ENCODE measurements around the gene CASKIN2. TPM values are rescaled to one million over a fixed set of nuclear protein-coding genes. Genes with fewer than 3 reads are reported as not detected.

The CASKIN2 gene
- total and polyA plus RNA-seq, 10 of the 15 experiments (the other 5 are each of a cell fraction or from before 2014, with no cell fraction given): 0.02 to 2.7 (median 0.44) TPM; not detected in 1

DNA sequence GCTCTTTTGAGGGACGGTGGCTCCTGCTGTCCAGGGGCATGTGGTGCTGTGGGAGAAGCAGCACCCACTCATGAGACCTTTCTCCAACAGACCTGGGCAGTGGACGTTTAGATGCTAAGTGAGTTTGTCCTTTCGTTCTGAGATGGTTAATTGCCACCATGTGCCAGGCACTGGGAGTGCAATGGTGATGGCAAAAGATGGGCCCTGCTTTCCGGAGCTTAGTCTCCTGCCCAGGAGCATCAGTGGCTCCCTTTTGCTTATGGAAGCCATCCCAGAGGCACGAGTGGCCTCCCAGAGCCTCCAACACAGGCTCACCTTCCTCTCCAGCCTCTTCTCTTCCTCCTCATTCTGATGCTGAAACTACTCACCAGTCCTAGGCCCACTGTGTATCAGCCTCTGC is 28.4 kb downstream of the CASKIN2 start (continued):
- TF ChIP-seq, protein P1, sequence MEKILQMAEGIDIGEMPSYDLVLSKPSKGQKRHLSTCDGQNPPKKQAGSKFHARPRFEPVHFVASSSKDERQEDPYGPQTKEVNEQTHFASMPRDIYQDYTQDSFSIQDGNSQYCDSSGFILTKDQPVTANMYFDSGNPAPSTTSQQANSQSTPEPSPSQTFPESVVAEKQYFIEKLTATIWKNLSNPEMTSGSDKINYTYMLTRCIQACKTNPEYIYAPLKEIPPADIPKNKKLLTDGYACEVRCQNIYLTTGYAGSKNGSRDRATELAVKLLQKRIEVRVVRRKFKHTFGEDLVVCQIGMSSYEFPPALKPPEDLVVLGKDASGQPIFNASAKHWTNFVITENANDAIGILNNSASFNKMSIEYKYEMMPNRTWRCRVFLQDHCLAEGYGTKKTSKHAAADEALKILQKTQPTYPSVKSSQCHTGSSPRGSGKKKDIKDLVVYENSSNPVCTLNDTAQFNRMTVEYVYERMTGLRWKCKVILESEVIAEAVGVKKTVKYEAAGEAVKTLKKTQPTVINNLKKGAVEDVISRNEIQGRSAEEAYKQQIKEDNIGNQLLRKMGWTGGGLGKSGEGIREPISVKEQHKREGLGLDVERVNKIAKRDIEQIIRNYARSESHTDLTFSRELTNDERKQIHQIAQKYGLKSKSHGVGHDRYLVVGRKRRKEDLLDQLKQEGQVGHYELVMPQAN (conservative IDR thresholded peaks at IDR 0.05): no peak

DNA sequence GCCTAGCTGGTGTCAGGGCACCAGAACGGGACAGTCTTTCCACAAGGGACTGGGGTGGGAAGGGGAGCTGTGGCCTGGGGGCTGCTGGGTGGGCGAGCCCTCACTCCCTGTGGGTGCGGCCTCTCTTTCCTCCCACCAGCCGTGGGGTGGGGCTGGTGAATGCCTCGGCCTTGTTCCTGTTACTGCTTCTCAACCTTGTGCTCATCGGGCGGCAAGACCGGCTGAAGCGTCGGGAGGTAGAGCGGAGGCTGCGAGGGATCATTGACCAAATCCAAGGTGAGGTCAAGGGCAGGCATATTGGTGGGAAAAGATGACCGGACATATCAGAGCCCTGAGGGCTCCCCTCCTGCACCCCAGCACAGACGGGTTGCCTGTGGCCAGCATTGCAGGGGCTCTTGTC is 29.2 kb downstream of the CASKIN2 start:
- CTCF ChIA-PET: no interaction called here
- BruUV-seq (replicated peaks): no TSS peak
- RAD21 ChIA-PET (ENCODE audit: unreplicated experiment): interaction anchor here (1.1 kb wide), 1 partner anchor 32 kb away, joined by 3 read pairs; no protein-coding TSS in a partner anchor
- TF ChIP-seq, protein P2, sequence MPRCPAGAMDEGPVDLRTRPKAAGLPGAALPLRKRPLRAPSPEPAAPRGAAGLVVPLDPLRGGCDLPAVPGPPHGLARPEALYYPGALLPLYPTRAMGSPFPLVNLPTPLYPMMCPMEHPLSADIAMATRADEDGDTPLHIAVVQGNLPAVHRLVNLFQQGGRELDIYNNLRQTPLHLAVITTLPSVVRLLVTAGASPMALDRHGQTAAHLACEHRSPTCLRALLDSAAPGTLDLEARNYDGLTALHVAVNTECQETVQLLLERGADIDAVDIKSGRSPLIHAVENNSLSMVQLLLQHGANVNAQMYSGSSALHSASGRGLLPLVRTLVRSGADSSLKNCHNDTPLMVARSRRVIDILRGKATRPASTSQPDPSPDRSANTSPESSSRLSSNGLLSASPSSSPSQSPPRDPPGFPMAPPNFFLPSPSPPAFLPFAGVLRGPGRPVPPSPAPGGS (IDR thresholded peaks at IDR 0.05; ENCODE audit: borderline replicate concordance, insufficient read depth, low read depth, low read length, poor library complexity, severe bottlenecking): no peak
- TF ChIP-seq SIN3A (IDR thresholded peaks at IDR 0.05; ENCODE audit: low read depth, low read length) (no peak), POLR2A (IDR thresholded peaks at IDR 0.05; ENCODE audit: low read depth, low read length) (no peak), SMAD5 (IDR thresholded peaks at IDR 0.05; ENCODE audit: low read depth) (no peak), IKZF1 (conservative IDR thresholded peaks at IDR 0.05) (no peak), SP1 (IDR thresholded peaks at IDR 0.05; ENCODE audit: low read depth, low read length) (no peak), POLR2AphosphoS5 (IDR thresholded peaks at IDR 0.05; ENCODE audit: low read length) (no peak), NFIC (IDR thresholded peaks at IDR 0.05; ENCODE audit: low read depth, low read length) (no peak)
- TF ChIP-seq, protein P3, sequence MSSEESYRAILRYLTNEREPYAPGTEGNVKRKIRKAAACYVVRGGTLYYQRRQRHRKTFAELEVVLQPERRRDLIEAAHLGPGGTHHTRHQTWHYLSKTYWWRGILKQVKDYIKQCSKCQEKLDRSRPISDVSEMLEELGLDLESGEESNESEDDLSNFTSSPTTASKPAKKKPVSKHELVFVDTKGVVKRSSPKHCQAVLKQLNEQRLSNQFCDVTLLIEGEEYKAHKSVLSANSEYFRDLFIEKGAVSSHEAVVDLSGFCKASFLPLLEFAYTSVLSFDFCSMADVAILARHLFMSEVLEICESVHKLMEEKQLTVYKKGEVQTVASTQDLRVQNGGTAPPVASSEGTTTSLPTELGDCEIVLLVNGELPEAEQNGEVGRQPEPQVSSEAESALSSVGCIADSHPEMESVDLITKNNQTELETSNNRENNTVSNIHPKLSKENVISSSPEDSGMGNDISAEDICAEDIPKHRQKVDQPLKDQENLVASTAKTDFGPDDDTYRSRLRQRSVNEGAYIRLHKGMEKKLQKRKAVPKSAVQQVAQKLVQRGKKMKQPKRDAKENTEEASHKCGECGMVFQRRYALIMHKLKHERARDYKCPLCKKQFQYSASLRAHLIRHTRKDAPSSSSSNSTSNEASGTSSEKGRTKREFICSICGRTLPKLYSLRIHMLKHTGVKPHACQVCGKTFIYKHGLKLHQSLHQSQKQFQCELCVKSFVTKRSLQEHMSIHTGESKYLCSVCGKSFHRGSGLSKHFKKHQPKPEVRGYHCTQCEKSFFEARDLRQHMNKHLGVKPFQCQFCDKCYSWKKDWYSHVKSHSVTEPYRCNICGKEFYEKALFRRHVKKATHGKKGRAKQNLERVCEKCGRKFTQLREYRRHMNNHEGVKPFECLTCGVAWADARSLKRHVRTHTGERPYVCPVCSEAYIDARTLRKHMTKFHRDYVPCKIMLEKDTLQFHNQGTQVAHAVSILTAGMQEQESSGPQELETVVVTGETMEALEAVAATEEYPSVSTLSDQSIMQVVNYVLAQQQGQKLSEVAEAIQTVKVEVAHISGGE (CRISPR knock-in tag; IDR thresholded peaks at IDR 0.05): no peak
- TF ChIP-seq, protein P4, sequence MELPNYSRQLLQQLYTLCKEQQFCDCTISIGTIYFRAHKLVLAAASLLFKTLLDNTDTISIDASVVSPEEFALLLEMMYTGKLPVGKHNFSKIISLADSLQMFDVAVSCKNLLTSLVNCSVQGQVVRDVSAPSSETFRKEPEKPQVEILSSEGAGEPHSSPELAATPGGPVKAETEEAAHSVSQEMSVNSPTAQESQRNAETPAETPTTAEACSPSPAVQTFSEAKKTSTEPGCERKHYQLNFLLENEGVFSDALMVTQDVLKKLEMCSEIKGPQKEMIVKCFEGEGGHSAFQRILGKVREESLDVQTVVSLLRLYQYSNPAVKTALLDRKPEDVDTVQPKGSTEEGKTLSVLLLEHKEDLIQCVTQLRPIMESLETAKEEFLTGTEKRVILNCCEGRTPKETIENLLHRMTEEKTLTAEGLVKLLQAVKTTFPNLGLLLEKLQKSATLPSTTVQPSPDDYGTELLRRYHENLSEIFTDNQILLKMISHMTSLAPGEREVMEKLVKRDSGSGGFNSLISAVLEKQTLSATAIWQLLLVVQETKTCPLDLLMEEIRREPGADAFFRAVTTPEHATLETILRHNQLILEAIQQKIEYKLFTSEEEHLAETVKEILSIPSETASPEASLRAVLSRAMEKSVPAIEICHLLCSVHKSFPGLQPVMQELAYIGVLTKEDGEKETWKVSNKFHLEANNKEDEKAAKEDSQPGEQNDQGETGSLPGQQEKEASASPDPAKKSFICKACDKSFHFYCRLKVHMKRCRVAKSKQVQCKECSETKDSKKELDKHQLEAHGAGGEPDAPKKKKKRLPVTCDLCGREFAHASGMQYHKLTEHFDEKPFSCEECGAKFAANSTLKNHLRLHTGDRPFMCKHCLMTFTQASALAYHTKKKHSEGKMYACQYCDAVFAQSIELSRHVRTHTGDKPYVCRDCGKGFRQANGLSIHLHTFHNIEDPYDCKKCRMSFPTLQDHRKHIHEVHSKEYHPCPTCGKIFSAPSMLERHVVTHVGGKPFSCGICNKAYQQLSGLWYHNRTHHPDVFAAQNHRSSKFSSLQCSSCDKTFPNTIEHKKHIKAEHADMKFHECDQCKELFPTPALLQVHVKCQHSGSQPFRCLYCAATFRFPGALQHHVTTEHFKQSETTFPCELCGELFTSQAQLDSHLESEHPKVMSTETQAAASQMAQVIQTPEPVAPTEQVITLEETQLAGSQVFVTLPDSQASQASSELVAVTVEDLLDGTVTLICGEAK (IDR thresholded peaks at IDR 0.05; ENCODE audit: borderline replicate concordance): no peak

More for the DNA sequence above, 29.2 kb downstream of the CASKIN2 start:
- H2AFZ ChIP-seq (ENCODE audit: control insufficient read depth, low read depth, low read length): no peak overlapping the region
- no peak overlapping the region for H3K27ac ChIP-seq (ENCODE audit: control insufficient read depth, insufficient read depth)
- no peak for ATAC-seq
- H3K9ac ChIP-seq (ENCODE audit: control insufficient read depth, insufficient read depth, low read length): no peak overlapping the region
- DNase-seq (ENCODE audit: low read depth, low spot score): no peak
- H3K9me3 ChIP-seq (replicated peaks; ENCODE audit: control insufficient read depth, insufficient read depth, low read length): no peaks in the 10 kb centered on the region
- no peak overlapping the region for H3K4me2 ChIP-seq (ENCODE audit: control insufficient read depth, insufficient read depth)
- POLR2A ChIA-PET: no interaction called here
- H3K79me2 ChIP-seq (ENCODE audit: control insufficient read depth, insufficient read depth, low read length): no peaks in the 10 kb centered on the region
- H3K36me3 ChIP-seq (ENCODE audit: control insufficient read depth in 2 of 2, insufficient read depth in 2 of 2, low read length in 1 of 2): peaks cover 0 to 2% of the 10 kb centered on the region in 2 experiments; a peak in 2 of 4 replicates
- no peaks in the 10 kb centered on the region for H3K27me3 ChIP-seq (replicated peaks in 1 of 2; ENCODE audit: control insufficient read depth in 2 of 2, insufficient read depth in 2 of 2, low read length in 1 of 2)
- intact Hi-C loops (cut with micrococcal nuclease; ENCODE audit: unreplicated experiment): loop anchor here (2.0 kb wide), 1 partner anchor 59 kb away; no protein-coding TSS in a partner anchor
- WGBS (ENCODE audit: insufficient coverage, insufficient replicate concordance, low lambda C conversion rate, missing lambda C conversion rate): 90% methylated on average over 14 of the region's 14 CpGs
- SMC1A ChIA-PET (ENCODE audit: uncharacterized antibody, unreplicated experiment): no interaction called here
- no peak for FAIRE-seq
- peaks cover 13% of the 10 kb centered on the region for H3K4me1 ChIP-seq (ENCODE audit: control insufficient read depth, insufficient read depth, low read length)
- in situ Hi-C loops (cut with MboI): no loop called here
- H4K20me1 ChIP-seq (ENCODE audit: control insufficient read depth, insufficient read depth): no peaks in the 10 kb centered on the region
- no peak overlapping the region for H3K4me3 ChIP-seq

All from GM12878 (cell line).